Lower leg skin (tissue), 4 donors: ENCODE results near the gene TNNT2. TPM values are rescaled to one million over a fixed set of nuclear protein-coding genes. Genes with fewer than 3 reads are reported as not detected.

Experiments
- DNase-seq, 2 donors: peaks; one replicate each; pipeline ENCODE4 v3.0.0-alpha.2; 2019; ENCODE audit warnings: low spot score in 2 of 2
- H3K4me3 ChIP-seq: fragments of 200-600 bp; sonication (generic); 2 replicates; pipeline ENCODE4 v1.5.1; 2017; ENCODE audit warnings: mild to moderate bottlenecking, low read depth; ENCODE audit not compliant: poor library complexity, severe bottlenecking
- CTCF ChIP-seq, 3 donors: fragments of 450-650 bp; IDR thresholded peaks; one replicate each; pipeline ENCODE4 v1.5.1; 2016; ENCODE audit warnings: antibody characterized with exemption in 3 of 3, mild to moderate bottlenecking in 3 of 3, moderate library complexity in 2 of 3
- POLR2A ChIP-seq, 2 donors: fragments of 450-650 bp; IDR thresholded peaks; one replicate each; pipeline ENCODE4 v1.6.1; 2016 to 2017; ENCODE audit warnings: antibody characterized with exemption in 2 of 2, mild to moderate bottlenecking in 1 of 2, moderate library complexity in 1 of 2
- WGBS, 2 donors: methylation state at CpG; one replicate each; pipeline ENCODE4 v1.1.5; 2018; 5-methylcytosine and 5-hydroxymethylcytosine counted together
- intact Hi-C: fragments of 100-400 bp; cut with DNase I; formaldehyde crosslinking; loops from one replicate; pipeline ENCODE4 v1.15.0; 2023; ENCODE audit warnings: low total_unique reads
- total RNA-seq, 4 donors: library from RNA; depleted of rRNA; stranded (reverse); fragments of >200 nt; gene quantifications; one replicate each; pipeline ENCODE4 v1.1.0, GENCODE V29; 2016

The TNNT2 gene
- total RNA-seq, 4 donors from 2014 or later = 6.6 to 28.3 (median 20.5) TPM

- no peak for TF ChIP-seq POLR2A (IDR thresholded peaks at IDR 0.05)
- intact Hi-C loops = no loop called here
- 50 to 71% methylated on average over 3 to 4 of the region's 4 CpGs for WGBS, 2 donors
- DNase-seq = no peak
- H3K4me3 ChIP-seq = no peak overlapping the region
Measured at GRCh38 chr1:201384406-201384782, 6.9 kb upstream of the TNNT2 start.

- no peak overlapping the region for H3K4me3 ChIP-seq
- intact Hi-C loops = no loop called here
Measured at GRCh38 chr1:201383647-201384405, 6.3 kb upstream of the TNNT2 start.

GRCh38 chr1:201381130-201381529 is 3.6 kb upstream of the TNNT2 start:
- WGBS, 2 donors = 65 to 69% methylated on average over 7 of the region's 7 CpGs
- TF ChIP-seq POLR2A (IDR thresholded peaks at IDR 0.05) = no peak
- TF ChIP-seq CTCF (IDR thresholded peaks at IDR 0.05) = no peak
- intact Hi-C loops = no loop called here
- no peak for DNase-seq
- H3K4me3 ChIP-seq = no peak overlapping the region

More at GRCh38 chr1:201383647-201384405, 6.3 kb upstream of the TNNT2 start:
- WGBS, 2 donors = 88 to 97% methylated on average over 4 of the region's 4 CpGs
- no peak for TF ChIP-seq POLR2A (IDR thresholded peaks at IDR 0.05)
- TF ChIP-seq CTCF (IDR thresholded peaks at IDR 0.05) = no peak
- DNase-seq = no peak

DNA sequence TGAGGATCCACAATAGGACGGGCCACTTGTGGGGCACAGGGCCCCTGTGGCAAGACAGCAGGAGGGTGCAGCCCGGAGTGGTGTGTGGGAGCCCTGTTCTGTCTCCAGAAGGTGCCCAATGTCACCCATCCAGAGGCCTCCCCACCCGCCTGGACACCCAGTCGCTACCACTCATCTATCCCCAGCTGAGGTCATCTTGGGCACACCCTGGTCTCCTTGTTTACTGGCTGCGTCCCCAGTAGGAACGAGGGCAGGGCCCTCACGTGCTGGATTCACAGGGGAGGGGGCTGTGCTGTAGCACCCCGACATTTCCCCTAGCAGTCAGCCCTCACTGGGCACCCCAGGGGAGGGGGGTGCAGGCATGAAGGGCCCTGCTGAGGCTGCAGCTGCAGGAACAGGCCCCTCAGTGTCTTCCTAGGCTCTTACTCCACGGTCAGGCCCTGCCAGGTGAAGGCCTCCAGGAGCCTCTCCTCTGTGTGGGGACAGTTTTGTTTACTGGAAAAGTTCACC is 2.3 kb upstream of the TNNT2 start:
- no peak for TF ChIP-seq CTCF (IDR thresholded peaks at IDR 0.05)
- TF ChIP-seq POLR2A (IDR thresholded peaks at IDR 0.05) = no peak
- intact Hi-C loops = no loop called here
- no peak for DNase-seq
- 66 to 80% methylated on average over 9 of the region's 9 CpGs for WGBS, 2 donors
- no peak overlapping the region for H3K4me3 ChIP-seq

- intact Hi-C loops = no loop called here
Measured at GRCh38 chr1:201378804-201379203, 1.3 kb upstream of the TNNT2 start.

More at GRCh38 chr1:201378804-201379203, 1.3 kb upstream of the TNNT2 start:
- no peak overlapping the region for H3K4me3 ChIP-seq
- no peak for DNase-seq
- 90 to 92% methylated on average over 6 of the region's 6 CpGs for WGBS, 2 donors
- TF ChIP-seq CTCF (IDR thresholded peaks at IDR 0.05) (no peak), POLR2A (IDR thresholded peaks at IDR 0.05) (no peak)
